Activated T-cell treated with anti-CD3 and anti-CD28 coated beads for 1 hour (primary cell): ENCODE data around the gene PPP1R7.

Experiments
- DNase-seq: peaks from one replicate; pipeline ENCODE4 v3.0.0-alpha.2; 2020; ENCODE audit warnings: low read depth

Gene PPP1R7

GRCh38 chr2:241232736-241233575 is 82.7 kb downstream of the PPP1R7 start:
- DNase-seq, result no peak
